Endothelial cell of umbilical vein (primary cell): ENCODE data around the gene MEGF10.

Experiments
- CTCF ChIP-seq, 2 donors: IDR thresholded peaks; 1 replicate in 1 of 2; 2 replicates in 1 of 2; pipeline ENCODE4 v1.5.1; 2011; ENCODE audit warnings: low read length in 2 of 2, mild to moderate bottlenecking in 2 of 2, moderate library complexity in 2 of 2, control low read depth in 1 of 2, inconsistent platforms in 1 of 2, low read depth in 1 of 2; ENCODE audit not compliant: insufficient read depth in 1 of 2; ENCODE audit errors: extremely low read depth in 1 of 2
- EZH2 ChIP-seq: IDR thresholded peaks from 2 replicates; pipeline ENCODE4 v1.6.1; 2012; ENCODE audit warnings: borderline replicate concordance, low read depth, mild to moderate bottlenecking, moderate library complexity, low read length, inconsistent platforms; ENCODE audit not compliant: severe bottlenecking
- POLR2A ChIP-seq: IDR thresholded peaks from 2 replicates; pipeline ENCODE4 v1.6.1; 2012; ENCODE audit warnings: low read depth, mild to moderate bottlenecking, control low read depth, low read length

- TF ChIP-seq POLR2A (no peak), CTCF (IDR thresholded peaks at IDR 0.05; ENCODE audit: extremely low read depth in 1 of 2, insufficient read depth in 1 of 2, low read depth in 1 of 2, low read length in 2 of 2) (no peak), EZH2 (no peak)
Measured at GRCh38 chr5:127396490-127397155, 106.0 kb downstream of the MEGF10 start.
